ENCODE measurements around the gene MCIDAS. TPM values are rescaled to one million over a fixed set of nuclear protein-coding genes. Genes with fewer than 3 reads are reported as not detected.

The MCIDAS gene
- total RNA-seq, 1 experiment from 2014 or later: 2.0 TPM

DNA sequence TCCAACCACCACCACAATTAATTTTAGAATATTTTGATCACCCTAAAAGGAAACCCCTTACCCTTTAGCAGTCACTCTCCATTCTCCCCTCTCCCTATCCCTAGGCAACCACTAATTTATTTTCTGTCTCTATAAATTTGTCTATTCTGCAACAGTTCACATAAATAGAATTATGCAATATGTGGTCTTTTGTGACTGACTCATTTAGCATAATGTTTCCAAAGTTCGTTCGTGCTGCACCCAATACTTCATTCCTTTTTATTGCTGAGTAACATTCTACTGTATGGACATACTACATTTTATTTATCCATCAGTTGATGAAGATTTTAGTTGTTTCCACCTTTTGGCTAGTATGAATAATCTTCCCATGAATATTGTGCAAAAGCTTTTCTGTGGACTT, 36.0 kb downstream of the MCIDAS start:
- Mint-ChIP-seq H3K4me1 (ENCODE audit: low read depth, unreplicated experiment) (peaks cover 6% of the 10 kb centered on the region), H3K27me3 (ENCODE audit: insufficient read depth, unreplicated experiment) (peaks cover 22% of the 10 kb centered on the region), H3K4me3 (ENCODE audit: unreplicated experiment) (no peak overlapping the region), H3K9me3 (ENCODE audit: unreplicated experiment) (no peaks in the 10 kb centered on the region), H3K36me3 (ENCODE audit: insufficient read depth, unreplicated experiment) (no peaks in the 10 kb centered on the region), H3K27ac (ENCODE audit: unreplicated experiment) (no peak overlapping the region)
- peaks cover 6% of the 10 kb centered on the region; the same call in 1 of the 2 replicates for H3K4me1 ChIP-seq
- no peak for DNase-seq
- no peak overlapping the region for H3K4me3 ChIP-seq (ENCODE audit: low read depth, low read length)
- H3K27me3 ChIP-seq (replicated peaks; ENCODE audit: control insufficient read depth, insufficient read depth, low read length): peaks cover 5% of the 10 kb centered on the region
- POLR2A ChIA-PET: no interaction called here
- TF ChIP-seq, protein P1, sequence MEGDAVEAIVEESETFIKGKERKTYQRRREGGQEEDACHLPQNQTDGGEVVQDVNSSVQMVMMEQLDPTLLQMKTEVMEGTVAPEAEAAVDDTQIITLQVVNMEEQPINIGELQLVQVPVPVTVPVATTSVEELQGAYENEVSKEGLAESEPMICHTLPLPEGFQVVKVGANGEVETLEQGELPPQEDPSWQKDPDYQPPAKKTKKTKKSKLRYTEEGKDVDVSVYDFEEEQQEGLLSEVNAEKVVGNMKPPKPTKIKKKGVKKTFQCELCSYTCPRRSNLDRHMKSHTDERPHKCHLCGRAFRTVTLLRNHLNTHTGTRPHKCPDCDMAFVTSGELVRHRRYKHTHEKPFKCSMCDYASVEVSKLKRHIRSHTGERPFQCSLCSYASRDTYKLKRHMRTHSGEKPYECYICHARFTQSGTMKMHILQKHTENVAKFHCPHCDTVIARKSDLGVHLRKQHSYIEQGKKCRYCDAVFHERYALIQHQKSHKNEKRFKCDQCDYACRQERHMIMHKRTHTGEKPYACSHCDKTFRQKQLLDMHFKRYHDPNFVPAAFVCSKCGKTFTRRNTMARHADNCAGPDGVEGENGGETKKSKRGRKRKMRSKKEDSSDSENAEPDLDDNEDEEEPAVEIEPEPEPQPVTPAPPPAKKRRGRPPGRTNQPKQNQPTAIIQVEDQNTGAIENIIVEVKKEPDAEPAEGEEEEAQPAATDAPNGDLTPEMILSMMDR (IDR thresholded peaks at IDR 0.05; ENCODE audit: insufficient read depth in 1 of 2, low read depth in 1 of 2, low read length in 1 of 2, severe bottlenecking in 1 of 2, unreplicated experiment in 1 of 2): no peak
- no TSS peak for BruUV-seq (replicated peaks)
- H3K9me3 ChIP-seq: no peaks in the 10 kb centered on the region
- intact Hi-C loops (cut with micrococcal nuclease; ENCODE audit: unreplicated experiment): no loop called here
- no peaks in the 10 kb centered on the region for H3K36me3 ChIP-seq (ENCODE audit: control insufficient read depth, insufficient read depth, low read length)
- CTCF ChIA-PET: no interaction called here

DNA sequence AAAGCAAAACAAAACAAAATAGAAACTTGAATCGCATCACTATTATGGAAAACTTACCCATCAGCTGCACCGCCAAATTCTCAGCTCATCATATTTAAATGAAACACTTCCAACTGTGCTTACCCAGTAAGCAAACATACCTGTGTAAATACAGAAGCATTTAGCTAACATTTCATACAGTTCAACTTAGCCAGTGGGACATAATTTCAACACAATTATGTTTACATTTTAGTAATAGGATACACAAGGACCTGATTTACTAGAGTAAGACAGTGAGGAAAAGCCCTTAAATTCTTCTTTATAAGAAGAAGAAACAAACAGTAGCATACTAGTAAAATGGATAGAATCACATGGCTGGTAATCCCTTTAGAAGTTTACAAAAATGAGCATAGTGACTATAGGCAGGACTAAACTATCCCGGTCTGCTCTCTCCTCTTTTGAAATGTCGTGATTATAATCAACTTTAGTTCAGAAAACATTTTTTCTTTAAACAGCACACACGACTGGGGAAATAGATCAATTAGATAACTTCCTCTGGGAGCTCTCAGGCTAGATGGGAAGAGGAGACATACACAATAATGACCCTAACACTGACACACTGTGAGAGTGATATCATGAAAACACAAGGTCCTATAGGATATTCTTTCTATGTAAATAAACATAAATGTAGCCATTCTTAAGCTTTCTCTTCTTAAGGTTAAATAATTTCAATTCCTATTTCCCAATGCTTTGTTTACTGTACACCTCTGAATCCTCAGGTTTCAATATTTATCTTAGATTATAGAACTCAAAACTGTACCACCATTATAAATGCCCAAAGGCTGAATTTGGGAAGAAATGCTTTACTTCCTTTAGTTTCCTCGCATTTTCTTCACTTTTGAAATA, 38.2 kb downstream of the MCIDAS start:
- Histone ChIP-seq H3K9me3 (no peaks in the 10 kb centered on the region), H3K4me3 (ENCODE audit: low read depth, low read length) (no peak overlapping the region), H3K4me1 (peaks cover 6% of the 10 kb centered on the region; the same call in 1 of the 2 replicates), H3K27me3 (replicated peaks; ENCODE audit: control insufficient read depth, insufficient read depth, low read length) (peaks cover 5% of the 10 kb centered on the region), H3K36me3 (ENCODE audit: control insufficient read depth, insufficient read depth, low read length) (no peaks in the 10 kb centered on the region)
- ChIA-PET CTCF (no interaction called here), POLR2A (no interaction called here)
- Mint-ChIP-seq H3K4me3 (ENCODE audit: unreplicated experiment) (no peak overlapping the region), H3K9me3 (ENCODE audit: unreplicated experiment) (no peaks in the 10 kb centered on the region), H3K4me1 (ENCODE audit: low read depth, unreplicated experiment) (peaks cover 6% of the 10 kb centered on the region), H3K27me3 (ENCODE audit: insufficient read depth, unreplicated experiment) (peaks cover 29% of the 10 kb centered on the region), H3K27ac (ENCODE audit: unreplicated experiment) (no peak overlapping the region), H3K36me3 (ENCODE audit: insufficient read depth, unreplicated experiment) (no peaks in the 10 kb centered on the region)
- DNase-seq: no peak
- intact Hi-C loops (cut with micrococcal nuclease; ENCODE audit: unreplicated experiment): no loop called here
- no TSS peak for BruUV-seq (replicated peaks)
- TF ChIP-seq, protein P1 (IDR thresholded peaks at IDR 0.05; ENCODE audit: insufficient read depth in 1 of 2, low read depth in 1 of 2, low read length in 1 of 2, severe bottlenecking in 1 of 2, unreplicated experiment in 1 of 2): no peak

DNA sequence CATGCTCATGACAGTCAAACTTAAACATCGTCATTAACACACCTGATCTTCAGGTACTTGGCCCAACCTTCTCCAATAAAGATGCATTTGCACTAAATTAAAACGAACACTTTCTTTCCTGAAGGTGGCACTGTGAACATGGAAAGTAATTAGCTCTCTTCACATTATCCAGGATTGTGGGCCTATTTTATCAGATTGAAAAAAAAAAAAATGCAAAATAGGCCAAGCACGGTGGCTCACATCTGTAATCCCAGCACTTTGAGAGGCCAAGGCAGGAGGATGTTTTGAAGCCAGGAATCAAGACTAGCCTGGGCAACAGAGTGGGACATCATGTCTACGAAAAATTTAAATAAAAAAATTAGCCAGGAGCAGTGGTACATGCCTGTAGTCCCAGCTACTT, 39.7 kb downstream of the MCIDAS start:
- TF ChIP-seq, protein P1 (IDR thresholded peaks at IDR 0.05; ENCODE audit: insufficient read depth in 1 of 2, low read depth in 1 of 2, low read length in 1 of 2, severe bottlenecking in 1 of 2, unreplicated experiment in 1 of 2): peak; percentile 32 to 49
- Histone ChIP-seq H3K36me3 (ENCODE audit: control insufficient read depth, insufficient read depth, low read length) (no peaks in the 10 kb centered on the region), H3K4me1 (peaks cover 6% of the 10 kb centered on the region; the same call in 1 of the 2 replicates), H3K27me3 (replicated peaks; ENCODE audit: control insufficient read depth, insufficient read depth, low read length) (peaks cover 4% of the 10 kb centered on the region), H3K4me3 (ENCODE audit: low read depth, low read length) (no peak overlapping the region), H3K9me3 (no peaks in the 10 kb centered on the region; the same call in 1 of the 2 replicates)
- no peak overlapping the region for H3K4me3 Mint-ChIP-seq (ENCODE audit: unreplicated experiment)
- no TSS peak for BruUV-seq (replicated peaks)
- no peak overlapping the region for H3K27ac Mint-ChIP-seq (ENCODE audit: unreplicated experiment)
- ChIA-PET CTCF (interaction anchor here (0.6 to 1.6 kb wide), 8 partner anchors 11 to 137 kb away, joined by 3 to 11 read pairs (median 3); partner anchors contain the start of genes DHX29, GPX8 and MTREX), POLR2A (no interaction called here)
- no peaks in the 10 kb centered on the region for H3K36me3 Mint-ChIP-seq (ENCODE audit: insufficient read depth, unreplicated experiment)
- peaks cover 23% of the 10 kb centered on the region for H3K27me3 Mint-ChIP-seq (ENCODE audit: insufficient read depth, unreplicated experiment)
- H3K9me3 Mint-ChIP-seq (ENCODE audit: unreplicated experiment): no peaks in the 10 kb centered on the region
- H3K4me1 Mint-ChIP-seq (ENCODE audit: low read depth, unreplicated experiment): peaks cover 6% of the 10 kb centered on the region
- peak in 1 of 2 experiments; percentile 25 for DNase-seq
- intact Hi-C loops (cut with micrococcal nuclease; ENCODE audit: unreplicated experiment): loop anchor here (1.0 kb wide), 2 partner anchors 14 to 137 kb away; partner anchors contain the start of gene CDC20B
